D721Med (cell line): ENCODE data around the gene NTMT1.
A peak's percentile ranks its signal among the peaks of the same experiment; 100 is the strongest.

Source experiments
- DNase-seq: peaks from one replicate; pipeline ENCODE4 v3.0.0; 2011; ENCODE audit warnings: low spot score; ENCODE audit not compliant: insufficient read length
- FAIRE-seq: peaks from 2 replicates; lab custom pipeline; 2011; peaks lifted over from hg19 to GRCh38; lab: Jason Lieb, UNC
- CTCF ChIP-seq: IDR thresholded peaks from 2 replicates; pipeline ENCODE4 v1.5.1; 2012; ENCODE audit warnings: mild to moderate bottlenecking, control low read depth; ENCODE audit not compliant: insufficient read depth; ENCODE audit errors: missing control alignments

The NTMT1 gene

GRCh38 chr9:129673602-129674001 is 47.6 kb downstream of the NTMT1 start:
- FAIRE-seq (no peak), DNase-seq (no peak)
- no peak for TF ChIP-seq CTCF

GRCh38 chr9:129674229-129674628 is 48.3 kb downstream of the NTMT1 start:
- TF ChIP-seq CTCF, result no peak
- FAIRE-seq, result no peak
- no peak for DNase-seq

GRCh38 chr9:129675620-129676019 is 49.7 kb downstream of the NTMT1 start:
- DNase-seq (no peak), FAIRE-seq (no peak)
- no peak for TF ChIP-seq CTCF

GRCh38 chr9:129676287-129676686 is 50.3 kb downstream of the NTMT1 start:
- no peak for FAIRE-seq
- no peak for TF ChIP-seq CTCF
- no peak for DNase-seq

GRCh38 chr9:129676975-129677374 is 51.0 kb downstream of the NTMT1 start:
- DNase-seq, result peak; percentile 97
- TF ChIP-seq CTCF, result peak; percentile 55
- FAIRE-seq, result peak; percentile 86

- DNase-seq (no peak), FAIRE-seq (no peak)
- TF ChIP-seq CTCF, result no peak
Observed at GRCh38 chr9:129677456-129677855, 51.5 kb downstream of the NTMT1 start.

GRCh38 chr9:129678844-129679243 is 52.9 kb downstream of the NTMT1 start:
- DNase-seq, result no peak
- FAIRE-seq, result no peak
- no peak for TF ChIP-seq CTCF
